ENCODE data around the gene DOCK3.
"Not testable (repeated sequence)": the region's sequence is repeated elsewhere in the genome, so short reads cannot be mapped to it uniquely, and the experiment has no call there.

The DOCK3 gene

DNA sequence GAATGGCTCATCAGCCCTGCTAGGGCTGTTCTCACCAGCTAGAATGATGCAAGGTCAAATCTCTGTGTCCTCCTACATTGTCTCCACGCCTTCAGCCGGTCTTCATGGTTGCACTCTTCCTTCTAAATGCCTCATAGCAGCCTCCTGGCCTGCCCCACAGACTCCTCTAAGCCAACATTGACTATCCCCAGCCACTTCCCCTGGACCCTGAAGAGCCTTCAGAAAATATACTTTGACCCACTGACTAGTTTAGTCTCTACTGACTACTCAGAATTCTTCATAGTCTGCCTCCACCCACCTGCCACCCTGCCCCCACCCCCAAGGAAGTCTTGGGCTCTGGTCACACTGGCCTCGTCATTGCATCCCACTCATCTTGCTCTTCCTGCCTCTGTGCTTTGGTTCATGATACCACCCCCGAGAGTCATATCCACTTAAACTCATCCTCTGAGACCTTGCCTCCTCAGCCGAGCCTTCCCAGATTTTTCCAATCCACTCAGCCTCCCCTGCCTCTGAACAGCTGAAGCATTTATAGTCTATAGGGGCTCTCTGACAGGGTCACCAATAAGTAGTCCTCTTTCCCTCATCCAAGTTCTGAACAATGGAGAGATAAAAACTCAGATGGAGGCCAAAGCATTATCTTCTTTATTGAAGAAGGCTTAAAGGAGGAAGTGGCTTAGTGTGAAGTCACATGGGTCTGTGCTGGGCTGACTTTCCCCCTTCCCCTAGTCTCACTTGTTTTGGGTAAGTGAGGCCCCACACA is 9.5 kb upstream of the DOCK3 start:
- Histone ChIP-seq H3K4me2 (peak overlapping the region in 4 of 11 experiments; percentile 18 to 66 (median 46); a peak in 6 of 22 replicates), H3K36me3 (no peaks in the 10 kb centered on the region), H3K4me3 (no peak overlapping the region), H3K9ac (no peak overlapping the region), H3K27me3 (no peaks in the 10 kb centered on the region), H3K4me1 (peaks cover 0 to 25% (median 10%) of the 10 kb centered on the region in 10 experiments; a peak in 11 of 20 replicates), H3K27ac (no peak overlapping the region), H3K9me3 (replicated peaks in 1 of 11) (no peaks in the 10 kb centered on the region), H4K20me1 (peaks cover 0 to 5% (median 0%) of the 10 kb centered on the region in 11 experiments; a peak in 1 of 22 replicates)
- TF ChIP-seq Cebpa-rat (IDR thresholded peaks at IDR 0.05), result no peak

DNA sequence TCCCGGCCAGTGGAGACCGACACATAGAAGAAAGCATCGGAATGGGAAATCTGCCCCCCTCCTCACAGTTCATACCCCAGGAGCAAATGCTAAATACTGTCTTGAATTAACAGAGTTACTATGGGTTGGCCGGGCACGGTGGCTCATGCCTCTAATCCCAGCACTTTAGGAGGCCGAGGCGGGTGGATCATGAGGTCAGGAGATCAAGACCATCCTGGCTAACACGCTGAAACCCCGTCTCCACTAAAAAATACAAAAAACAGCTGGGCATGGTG is 8.9 kb upstream of the DOCK3 start:
- not testable (repeated sequence) for H4K20me1 ChIP-seq; H3K9ac ChIP-seq; H3K36me3 ChIP-seq; H3K27ac ChIP-seq; H3K4me3 ChIP-seq; H3K9me3 ChIP-seq (replicated peaks in 1 of 11); H3K27me3 ChIP-seq
- Histone ChIP-seq H3K4me1 (peaks cover 0 to 25% (median 10%) of the 10 kb centered on the region in 10 experiments; a peak in 11 of 20 replicates), H3K4me2 (peak overlapping the region in 3 of 11 experiments; percentile 18 to 66 (median 56); a peak in 4 of 22 replicates)

DNA sequence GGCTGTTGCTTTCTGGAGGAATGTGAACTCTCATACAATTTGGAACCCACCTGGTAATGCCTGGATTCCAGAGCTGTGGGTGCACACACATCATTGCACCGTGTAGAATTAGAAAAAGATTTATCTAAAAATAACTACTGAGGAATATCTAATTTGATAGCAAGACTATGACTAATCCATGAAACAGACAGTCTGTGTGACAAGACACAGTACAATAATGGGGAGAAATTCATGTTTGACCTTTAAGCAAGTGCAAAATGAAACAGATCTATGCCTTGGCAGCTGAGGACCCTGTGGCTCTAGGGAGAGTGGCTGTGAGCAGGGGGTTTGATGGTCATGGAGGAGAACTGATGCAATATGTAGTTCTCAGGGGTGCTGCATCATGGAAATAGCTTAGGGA is 7.9 kb upstream of the DOCK3 start:
- Histone ChIP-seq H3K4me2 (no peak overlapping the region), H3K9ac (no peak overlapping the region), H4K20me1 (peaks cover 0 to 5% (median 0%) of the 10 kb centered on the region in 11 experiments; a peak in 1 of 22 replicates), H3K4me3 (no peak overlapping the region), H3K27me3 (0 out of 22 replicates have a peak, but pooled peaks cover 0 to 3% (median 0%) of the 10 kb centered on the region in 11 experiments), H3K27ac (no peak overlapping the region), H3K9me3 (replicated peaks in 1 of 11) (no peaks in the 10 kb centered on the region), H3K4me1 (peaks cover 0 to 25% (median 10%) of the 10 kb centered on the region in 10 experiments; a peak in 11 of 20 replicates), H3K36me3 (no peaks in the 10 kb centered on the region)
- no peak for TF ChIP-seq Cebpa-rat (IDR thresholded peaks at IDR 0.05)

DNA sequence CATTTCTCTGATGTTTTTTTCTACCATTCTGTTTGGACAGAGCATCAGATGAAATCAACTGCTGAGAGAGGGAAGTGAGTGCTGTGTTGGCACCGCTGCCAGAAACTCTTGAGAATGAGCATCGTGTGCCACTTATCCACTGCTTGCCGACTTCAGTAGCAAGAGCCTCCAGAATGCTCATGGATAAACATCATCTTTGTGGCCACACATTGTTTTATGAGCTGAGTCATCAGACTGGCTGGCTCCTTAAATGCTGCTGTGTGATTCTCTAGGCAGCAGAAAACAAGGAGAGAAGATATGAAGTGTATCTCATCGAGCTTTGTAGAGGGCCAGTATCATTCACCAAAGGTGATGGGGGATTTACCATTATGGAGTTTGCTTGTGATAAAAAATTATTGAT is 3.4 kb upstream of the DOCK3 start:
- peaks cover 0 to 12% (median 5%) of the 10 kb centered on the region in 11 experiments; a peak in 6 of 22 replicates for H4K20me1 ChIP-seq
- no peak overlapping the region for H3K27ac ChIP-seq
- no peak overlapping the region for H3K4me2 ChIP-seq
- no peak overlapping the region for H3K4me3 ChIP-seq
- no peaks in the 10 kb centered on the region for H3K36me3 ChIP-seq
- H3K9ac ChIP-seq, result no peak overlapping the region
- no peak for TF ChIP-seq Cebpa-rat (IDR thresholded peaks at IDR 0.05)
- H3K27me3 ChIP-seq, result peaks cover 35 to 45% (median 42%) of the 10 kb centered on the region in 11 experiments
- peaks cover 0 to 14% (median 5%) of the 10 kb centered on the region in 10 experiments; a peak in 5 of 20 replicates for H3K4me1 ChIP-seq
- no peaks in the 10 kb centered on the region for H3K9me3 ChIP-seq (replicated peaks in 1 of 11)

DNA sequence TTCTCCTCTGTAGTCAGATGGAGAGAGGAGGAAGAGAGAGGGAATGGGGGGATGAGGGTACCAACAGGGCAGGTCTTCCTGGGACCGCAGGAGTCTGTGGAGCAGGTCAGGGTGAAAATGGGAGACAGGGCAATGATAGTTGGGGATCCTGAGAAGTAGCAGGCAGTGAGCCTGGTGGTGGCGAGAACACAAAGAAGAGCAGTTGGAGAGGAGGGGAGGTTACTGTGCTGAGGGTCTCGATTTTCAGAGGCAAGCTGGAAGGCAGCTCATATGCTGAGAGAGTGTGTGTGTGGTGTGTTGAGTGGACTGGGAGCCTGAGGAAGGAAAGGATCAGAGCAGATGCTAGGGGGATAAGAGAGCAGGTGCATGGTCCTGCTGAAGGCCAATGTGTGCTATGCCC is 2.1 kb upstream of the DOCK3 start:
- H3K4me3 ChIP-seq, result no peak overlapping the region
- no peaks in the 10 kb centered on the region for H3K36me3 ChIP-seq
- H3K9me3 ChIP-seq (replicated peaks in 1 of 11), result no peaks in the 10 kb centered on the region
- H3K4me1 ChIP-seq, result peaks cover 0 to 14% (median 5%) of the 10 kb centered on the region in 10 experiments; a peak in 5 of 20 replicates
- no peak overlapping the region for H3K4me2 ChIP-seq
- TF ChIP-seq Cebpa-rat (IDR thresholded peaks at IDR 0.05), result no peak
- no peak overlapping the region for H3K27ac ChIP-seq
- peaks cover 0 to 12% (median 5%) of the 10 kb centered on the region in 11 experiments; a peak in 6 of 22 replicates for H4K20me1 ChIP-seq
- H3K27me3 ChIP-seq, result peaks cover 47 to 58% (median 55%) of the 10 kb centered on the region in 11 experiments
- no peak overlapping the region for H3K9ac ChIP-seq

DNA sequence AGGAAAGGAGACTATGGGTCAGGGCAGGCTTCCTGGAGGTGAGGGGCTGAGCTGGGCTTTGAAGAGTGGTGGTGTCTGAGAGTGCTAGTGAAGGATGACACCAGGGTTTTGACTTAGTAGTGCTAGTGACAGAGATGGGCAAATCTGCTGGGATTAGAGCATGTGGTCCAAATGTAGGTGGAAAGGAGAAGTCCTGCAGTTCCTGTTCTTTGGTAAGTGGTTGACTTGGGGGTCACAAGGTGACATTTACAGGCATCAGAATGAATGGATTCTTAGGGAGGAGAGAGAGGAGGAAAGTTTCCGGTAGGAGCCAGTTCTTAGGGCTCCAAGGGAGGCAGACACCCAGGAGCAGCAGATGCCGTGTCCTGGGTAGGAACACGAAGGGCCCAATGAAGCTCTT is 796 bp upstream of the DOCK3 start:
- Histone ChIP-seq H4K20me1 (peaks cover 0 to 12% (median 5%) of the 10 kb centered on the region in 11 experiments; a peak in 6 of 22 replicates), H3K4me3 (0 out of 20 replicates have a peak overlapping the region, but pooled peaks of 1 of the 10 experiments have one; percentile 77), H3K9me3 (replicated peaks in 1 of 11) (no peaks in the 10 kb centered on the region), H3K27ac (no peak overlapping the region), H3K36me3 (no peaks in the 10 kb centered on the region), H3K4me2 (peak overlapping the region in 5 of 11 experiments; percentile 95 to 100 (median 98); a peak in 8 of 22 replicates), H3K27me3 (peaks cover 54 to 66% (median 63%) of the 10 kb centered on the region in 11 experiments), H3K4me1 (peaks cover 0 to 14% (median 5%) of the 10 kb centered on the region in 10 experiments; a peak in 5 of 20 replicates), H3K9ac (no peak overlapping the region)
- TF ChIP-seq Cebpa-rat (IDR thresholded peaks at IDR 0.05), result no peak

DNA sequence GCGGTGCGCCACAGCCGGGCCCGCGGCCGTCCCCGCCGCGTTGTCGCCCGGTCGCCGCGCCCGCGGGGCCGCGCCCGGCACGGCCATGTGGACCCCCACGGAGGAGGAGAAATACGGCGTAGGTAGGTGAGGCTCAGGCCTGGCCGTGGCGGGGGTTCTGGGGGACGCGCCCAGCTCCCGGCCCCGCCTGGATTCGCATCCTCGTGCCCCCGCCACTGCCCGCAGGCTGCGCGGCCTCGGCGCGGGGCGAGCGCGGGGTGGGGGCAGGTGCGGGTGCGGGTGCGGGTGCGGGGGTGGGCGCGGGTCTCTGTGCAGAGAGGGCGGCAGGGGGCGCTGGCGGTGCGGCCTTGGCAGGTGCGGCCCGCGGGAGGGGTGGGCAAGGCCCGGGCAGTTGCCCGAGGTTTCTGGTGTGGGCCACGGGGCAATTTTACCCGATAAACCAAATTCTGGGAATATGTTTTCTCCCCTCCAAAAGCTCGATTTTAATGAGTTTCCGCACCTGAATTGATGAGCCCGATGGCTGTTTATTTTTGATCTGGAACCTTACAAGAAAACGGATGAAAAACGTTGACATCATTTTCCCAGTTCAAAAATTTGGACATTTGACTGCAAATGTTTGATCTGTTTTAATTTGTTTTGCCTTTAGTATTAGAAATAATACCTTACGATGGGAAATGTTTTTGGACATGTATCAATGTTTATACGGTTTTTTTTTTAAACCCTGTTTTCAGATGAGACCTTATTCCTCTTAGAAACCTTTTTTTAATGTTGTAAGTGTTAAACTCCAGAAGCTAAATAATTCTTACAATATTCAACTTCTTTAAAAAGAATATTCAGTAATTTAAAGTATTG is 678 bp downstream of the DOCK3 start:
- H3K9ac ChIP-seq, result peak overlapping the region; percentile 37 to 75 (median 62); a peak in 21 of 22 replicates
- no peak overlapping the region for H3K27ac ChIP-seq
- H3K4me2 ChIP-seq, result peak overlapping the region; percentile 92 to 100 (median 98)
- H4K20me1 ChIP-seq, result peaks cover 0 to 12% (median 5%) of the 10 kb centered on the region in 11 experiments; a peak in 6 of 22 replicates
- peaks cover 54 to 66% (median 63%) of the 10 kb centered on the region in 11 experiments for H3K27me3 ChIP-seq
- no peaks in the 10 kb centered on the region for H3K9me3 ChIP-seq (replicated peaks in 1 of 11)
- no peak for TF ChIP-seq Cebpa-rat (IDR thresholded peaks at IDR 0.05)
- peak overlapping the region; percentile 55 to 77 (median 70) for H3K4me3 ChIP-seq
- no peaks in the 10 kb centered on the region for H3K36me3 ChIP-seq
- peaks cover 0 to 14% (median 5%) of the 10 kb centered on the region in 10 experiments; a peak in 5 of 20 replicates for H3K4me1 ChIP-seq

DNA sequence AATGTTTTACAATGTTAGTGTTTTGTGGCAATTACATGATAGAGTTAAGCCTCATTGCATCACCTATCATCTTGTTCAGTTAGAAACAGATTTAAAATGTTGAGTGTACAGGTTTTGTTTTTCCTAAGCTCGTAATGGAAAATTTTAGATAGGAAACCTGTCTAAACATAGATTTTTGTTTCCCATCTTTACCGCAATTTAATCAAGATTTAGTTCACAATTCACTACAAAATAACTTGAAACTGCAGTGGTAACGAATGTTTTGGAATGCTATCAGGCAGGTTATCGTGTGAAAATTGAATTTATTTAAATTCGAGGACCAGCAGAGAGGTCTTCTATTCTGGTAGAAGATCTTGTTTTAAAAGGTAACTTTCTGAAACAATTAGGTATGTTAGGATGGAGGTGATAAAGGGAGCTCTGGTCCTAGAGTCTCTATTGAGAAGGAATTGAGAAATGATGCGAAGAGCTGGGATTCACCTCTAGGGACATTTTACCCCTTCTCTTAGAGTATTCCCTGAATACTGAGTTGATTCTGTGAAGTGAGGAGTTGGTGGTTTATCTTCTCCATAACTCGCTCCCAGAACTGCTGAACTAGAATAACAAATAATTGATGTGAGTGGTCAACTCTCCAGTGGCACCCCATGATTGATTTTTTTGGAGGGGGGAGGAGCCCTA is 1.4 kb downstream of the DOCK3 start:
- Histone ChIP-seq H3K9ac (no peak overlapping the region), H3K27ac (no peak overlapping the region), H3K4me1 (peaks cover 0 to 14% (median 5%) of the 10 kb centered on the region in 10 experiments; a peak in 5 of 20 replicates), H3K4me3 (no peak overlapping the region), H4K20me1 (peaks cover 0 to 12% (median 5%) of the 10 kb centered on the region in 11 experiments; a peak in 6 of 22 replicates), H3K4me2 (no peak overlapping the region), H3K27me3 (peaks cover 54 to 66% (median 63%) of the 10 kb centered on the region in 11 experiments), H3K9me3 (replicated peaks in 1 of 11) (no peaks in the 10 kb centered on the region), H3K36me3 (no peaks in the 10 kb centered on the region)
- no peak for TF ChIP-seq Cebpa-rat (IDR thresholded peaks at IDR 0.05)
